ENCODE results near the gene IL17REL.

IL17REL gene

GRCh38 chr22:50012211-50013181 is at the start of gene IL17REL:
IL17REL (minus strand) TSS chr22:50012765; CDS start chr22:50012646, 119 bp downstream.
- DNase-seq, result peak in 1 of 56 donors; percentile 6

GRCh38 chr22:50061824-50062355 is 49.3 kb upstream of the IL17REL start:
- no peak for DNase-seq

GRCh38 chr22:50061141-50061823 is 48.7 kb upstream of the IL17REL start:
- no peak for DNase-seq

GRCh38 chr22:50060441-50061140 is 48.0 kb upstream of the IL17REL start:
- DNase-seq, result no peak

- DNase-seq, result no peak
Measured at GRCh38 chr22:50059881-50060262, 47.3 kb upstream of the IL17REL start.

GRCh38 chr22:50058906-50059880 is 46.6 kb upstream of the IL17REL start:
- peak in 1 of 56 donors; percentile 26 for DNase-seq

GRCh38 chr22:50058061-50058905 is 45.7 kb upstream of the IL17REL start, which contains the start of gene TTLL8:
TTLL8 (minus strand) TSS chr22:50058298.
- no peak for DNase-seq

GRCh38 chr22:50057278-50058060 is 44.9 kb upstream of the IL17REL start:
- DNase-seq, result peak in 2 of 56 donors; percentile 4 to 21

- DNase-seq, result no peak
Measured at GRCh38 chr22:50056214-50056972, 43.8 kb upstream of the IL17REL start.

GRCh38 chr22:50053861-50054260 is 41.3 kb upstream of the IL17REL start:
- no peak for DNase-seq

GRCh38 chr22:50051930-50052329 is 39.4 kb upstream of the IL17REL start:
- DNase-seq, result no peak

GRCh38 chr22:50049299-50050195 is 37.0 kb upstream of the IL17REL start:
- DNase-seq, result no peak

- DNase-seq, result no peak
Measured at GRCh38 chr22:50048836-50049235, 36.3 kb upstream of the IL17REL start.

GRCh38 chr22:50048061-50048765 is 35.6 kb upstream of the IL17REL start:
- no peak for DNase-seq

GRCh38 chr22:50047346-50047745 is 34.8 kb upstream of the IL17REL start:
- DNase-seq, result no peak
